HCT116 (cell line): ENCODE data around the gene STX10.

ENCODE experiments used
- JUND ChIP-seq: IDR thresholded peaks from 2 replicates; pipeline ENCODE4 v1.6.1; 2012
- POLR2A ChIP-seq: IDR thresholded peaks from 2 replicates; pipeline ENCODE4 v1.7.0; 2011; ENCODE audit warnings: borderline replicate concordance; ENCODE audit not compliant: insufficient read depth, insufficient read length; ENCODE audit errors: extremely low read depth
- POLR2AphosphoS5 ChIP-seq: IDR thresholded peaks from 2 replicates; pipeline ENCODE4 v1.6.1; 2011; ENCODE audit warnings: mild to moderate bottlenecking, low read depth, low read length, moderate library complexity
- TF ChIP-seq, protein P1 (sequence below), 3 experiments: fragments of 200-600 bp in 1 of 3; sonication (generic) in 1 of 3; IDR thresholded peaks in 2 of 3; conservative IDR thresholded peaks in 1 of 3; 2 replicates each; pipeline ENCODE4 v1.5.1; 2012 to 2017; ENCODE audit warnings: low read depth in 2 of 3, low read length in 2 of 3, antibody characterized with exemption in 1 of 3, borderline replicate concordance in 1 of 3, control low read depth in 1 of 3, mild to moderate bottlenecking in 1 of 3, mixed read lengths in 1 of 3, mixed run types in 1 of 3, moderate library complexity in 1 of 3; ENCODE audit not compliant: insufficient read depth in 1 of 3

DNA sequence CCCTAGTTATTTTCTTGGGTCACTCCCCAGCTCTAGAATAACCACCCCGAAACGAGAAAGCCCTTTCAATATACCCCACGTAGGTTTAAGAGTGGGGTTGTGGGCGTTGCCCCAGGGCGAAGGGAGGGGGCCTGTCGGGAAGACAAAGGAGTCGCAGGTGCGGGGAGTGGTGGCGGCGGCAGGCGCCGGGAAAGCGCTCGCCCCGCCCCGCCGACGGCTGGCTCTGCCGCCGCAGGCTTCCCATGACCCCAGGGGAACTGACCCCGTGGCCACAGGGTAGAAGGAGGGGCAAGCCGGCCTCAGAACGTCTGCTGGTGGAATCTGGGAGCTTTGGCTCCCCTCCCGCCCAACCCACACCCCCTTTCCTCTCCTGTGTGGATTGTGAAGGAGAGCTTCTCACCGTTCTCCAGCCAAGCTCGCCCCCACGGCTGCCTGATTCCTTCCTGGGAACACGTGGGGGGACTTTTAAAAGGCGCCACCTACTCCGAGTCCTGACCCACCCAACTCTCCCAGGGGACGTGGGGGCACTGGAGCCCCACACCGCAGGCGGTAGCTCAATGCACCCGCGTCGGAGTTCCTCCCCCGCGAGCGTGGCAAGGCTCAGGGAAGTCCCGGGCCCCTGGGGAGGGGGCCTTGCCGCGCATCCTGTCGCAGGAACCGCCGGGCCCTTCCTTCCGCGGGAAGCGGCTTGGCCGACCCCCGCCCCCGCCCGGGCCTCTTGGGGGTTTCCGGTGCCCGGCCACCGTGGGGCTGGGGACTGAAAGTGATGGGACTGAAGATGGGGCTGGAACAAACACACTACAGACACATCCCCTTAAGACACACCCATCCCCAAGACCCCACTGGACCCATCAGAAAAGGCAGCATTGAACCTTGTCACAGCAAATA lies 5.5 kb upstream of the STX10 start:
- peak; percentile 20 for TF ChIP-seq POLR2A
- no peak for TF ChIP-seq JUND
- TF ChIP-seq, protein P1, sequence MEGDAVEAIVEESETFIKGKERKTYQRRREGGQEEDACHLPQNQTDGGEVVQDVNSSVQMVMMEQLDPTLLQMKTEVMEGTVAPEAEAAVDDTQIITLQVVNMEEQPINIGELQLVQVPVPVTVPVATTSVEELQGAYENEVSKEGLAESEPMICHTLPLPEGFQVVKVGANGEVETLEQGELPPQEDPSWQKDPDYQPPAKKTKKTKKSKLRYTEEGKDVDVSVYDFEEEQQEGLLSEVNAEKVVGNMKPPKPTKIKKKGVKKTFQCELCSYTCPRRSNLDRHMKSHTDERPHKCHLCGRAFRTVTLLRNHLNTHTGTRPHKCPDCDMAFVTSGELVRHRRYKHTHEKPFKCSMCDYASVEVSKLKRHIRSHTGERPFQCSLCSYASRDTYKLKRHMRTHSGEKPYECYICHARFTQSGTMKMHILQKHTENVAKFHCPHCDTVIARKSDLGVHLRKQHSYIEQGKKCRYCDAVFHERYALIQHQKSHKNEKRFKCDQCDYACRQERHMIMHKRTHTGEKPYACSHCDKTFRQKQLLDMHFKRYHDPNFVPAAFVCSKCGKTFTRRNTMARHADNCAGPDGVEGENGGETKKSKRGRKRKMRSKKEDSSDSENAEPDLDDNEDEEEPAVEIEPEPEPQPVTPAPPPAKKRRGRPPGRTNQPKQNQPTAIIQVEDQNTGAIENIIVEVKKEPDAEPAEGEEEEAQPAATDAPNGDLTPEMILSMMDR (IDR thresholded peaks at IDR 0.05 in 2 of 3, conservative IDR thresholded peaks at IDR 0.05 in 1 of 3; ENCODE audit: borderline replicate concordance in 1 of 3, insufficient read depth in 1 of 3, low read depth in 2 of 3, low read length in 2 of 3), result no peak
- TF ChIP-seq POLR2AphosphoS5, result peak; percentile 3
